DMS114 treated with DMSO at 0.1 percent for 48 hours (cell line): ENCODE results near the gene MAK.
A peak's percentile ranks its signal among the peaks of the same experiment; 100 is the strongest.
"Not testable (repeated sequence)": the region's sequence is repeated elsewhere in the genome, so short reads cannot be mapped to it uniquely, and the experiment has no call there.

Experiments used
- DNase-seq: peaks from one replicate; lab custom pipeline; 2025; ENCODE audit not compliant: unreplicated experiment; lab: John Stamatoyannopoulos, UW

Gene MAK

GRCh38 chr6:10853849-10854300 is 15.5 kb upstream of the MAK start:
- DNase-seq: not testable (repeated sequence)

- no peak for DNase-seq
Measured at GRCh38 chr6:10852361-10852960, 14.1 kb upstream of the MAK start.

- DNase-seq: no peak
Measured at GRCh38 chr6:10850728-10851127, 12.4 kb upstream of the MAK start.

- no peak for DNase-seq
Measured at GRCh38 chr6:10849901-10850300, 11.6 kb upstream of the MAK start.

- DNase-seq: peak; percentile 22
Measured at GRCh38 chr6:10847684-10848083, 9.3 kb upstream of the MAK start.

GRCh38 chr6:10843554-10843953 is 5.2 kb upstream of the MAK start:
- DNase-seq: no peak

- no peak for DNase-seq
Measured at GRCh38 chr6:10838794-10839333, 525 bp upstream of the MAK start.

- peak; percentile 57 for DNase-seq
Measured at GRCh38 chr6:10837622-10837994, 731 bp downstream of the MAK start.

- peak; percentile 57 for DNase-seq
Measured at GRCh38 chr6:10837009-10837621, 1.2 kb downstream of the MAK start.

- no peak for DNase-seq
Measured at GRCh38 chr6:10834823-10835222, 3.5 kb downstream of the MAK start.

GRCh38 chr6:10831609-10832008 is 6.7 kb downstream of the MAK start:
- DNase-seq: no peak

- DNase-seq: no peak
Measured at GRCh38 chr6:10824819-10825218, 13.5 kb downstream of the MAK start.

GRCh38 chr6:10824297-10824696 is 14.0 kb downstream of the MAK start:
- no peak for DNase-seq

GRCh38 chr6:10814176-10814575 is 24.2 kb downstream of the MAK start:
- not testable (repeated sequence) for DNase-seq

GRCh38 chr6:10809098-10809497 is 29.2 kb downstream of the MAK start:
- no peak for DNase-seq

- DNase-seq: no peak
Measured at GRCh38 chr6:10808376-10808775, 30.0 kb downstream of the MAK start.

- DNase-seq: peak; percentile 48
Measured at GRCh38 chr6:10801224-10801848, 37.0 kb downstream of the MAK start.

GRCh38 chr6:10800810-10801209 is 37.5 kb downstream of the MAK start:
- DNase-seq: no peak

- no peak for DNase-seq
Measured at GRCh38 chr6:10794239-10794638, 44.1 kb downstream of the MAK start.

- DNase-seq: no peak
Measured at GRCh38 chr6:10793695-10794094, 44.6 kb downstream of the MAK start.

GRCh38 chr6:10793035-10793434 is 45.3 kb downstream of the MAK start:
- no peak for DNase-seq

GRCh38 chr6:10792101-10792500 is 46.2 kb downstream of the MAK start:
- no peak for DNase-seq
